HG03354 (cell line): ENCODE measurements around the gene HAAO.

Experiments used
- ATAC-seq: cut with Tn5 transposase; IDR thresholded peaks from one replicate; pipeline ENCODE4 v1.9.1; 2021; ENCODE audit warnings: mild to moderate bottlenecking; ENCODE audit not compliant: unreplicated experiment, poor library complexity, severe bottlenecking

HAAO gene

GRCh38 chr2:42819160-42819559 lies 26.8 kb upstream of the HAAO start:
- no peak for ATAC-seq

GRCh38 chr2:42815726-42816125 lies 23.3 kb upstream of the HAAO start:
- ATAC-seq, result no peak

GRCh38 chr2:42813763-42814162 lies 21.4 kb upstream of the HAAO start:
- ATAC-seq, result no peak

DNA sequence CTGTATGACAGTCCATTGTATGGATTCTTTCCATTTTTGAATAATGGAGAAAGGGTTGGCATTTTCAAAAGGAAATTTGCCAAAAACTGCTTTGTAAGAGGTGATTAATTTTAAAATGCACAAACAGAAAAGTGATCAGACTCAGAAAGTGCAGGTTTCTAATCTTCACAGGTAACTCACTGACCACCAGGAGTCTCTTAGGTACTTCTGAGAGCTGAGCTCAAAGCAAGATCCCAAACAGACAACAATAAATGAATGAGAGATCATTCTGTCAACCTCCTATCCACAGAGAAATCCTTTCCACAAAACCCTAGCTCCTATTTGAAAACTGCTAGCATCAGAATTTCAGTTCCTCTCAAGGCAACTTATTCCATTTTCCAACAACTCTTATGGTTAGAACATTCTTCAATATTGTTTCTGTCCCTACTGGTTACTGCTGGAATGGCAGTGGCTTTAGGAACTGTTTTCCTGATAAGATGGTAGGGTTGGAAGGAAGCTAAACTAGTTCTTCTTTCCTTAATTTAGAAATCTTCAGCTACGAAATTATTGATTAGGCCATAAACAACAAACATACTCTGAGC lies 20.6 kb upstream of the HAAO start:
- ATAC-seq, result no peak

GRCh38 chr2:42810971-42811811 lies 18.8 kb upstream of the HAAO start:
- ATAC-seq, result peak; percentile 5

DNA sequence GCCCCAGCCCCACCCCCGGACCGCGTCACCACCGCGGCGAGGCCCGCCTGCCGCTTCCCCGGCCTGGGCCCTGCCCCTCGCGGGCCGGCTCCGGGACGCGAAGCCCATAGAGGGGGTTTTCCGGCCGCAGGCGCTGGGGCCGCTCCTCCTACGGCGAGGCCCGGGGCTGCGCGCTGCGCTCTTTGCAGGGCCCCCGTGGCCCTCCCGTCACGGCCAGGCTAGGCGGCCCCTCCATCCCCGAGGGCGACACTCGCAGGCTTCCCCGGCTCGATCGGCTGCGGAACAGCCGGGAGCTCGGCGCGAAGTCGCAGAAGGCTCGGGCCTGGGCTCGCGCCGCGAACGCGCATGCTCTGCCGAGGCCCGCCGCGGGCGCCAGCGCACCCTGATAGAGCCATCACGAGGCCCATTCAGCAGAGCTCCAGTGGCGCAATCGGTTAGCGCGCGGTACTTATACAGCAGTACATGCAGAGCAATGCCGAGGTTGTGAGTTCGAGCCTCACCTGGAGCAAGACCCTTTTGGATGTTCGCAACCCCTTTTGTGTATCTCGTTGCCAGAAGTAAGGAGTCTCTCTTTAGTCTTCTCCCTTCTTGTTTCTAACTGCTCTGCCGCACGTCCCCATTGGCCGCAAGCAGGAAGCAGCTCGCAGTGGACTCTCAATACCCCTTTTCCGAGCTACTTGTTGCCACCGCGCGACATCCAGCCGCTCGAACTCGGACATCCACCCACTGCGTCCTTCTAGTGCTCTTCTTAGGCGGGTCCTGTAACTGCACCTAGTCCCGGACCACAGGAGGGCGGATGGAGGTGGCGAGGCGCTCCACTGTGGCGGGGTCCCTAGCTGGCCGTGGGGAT lies 18.0 kb upstream of the HAAO start:
- ATAC-seq, result peak; percentile 75

- ATAC-seq, result no peak
Observed at GRCh38 chr2:42809819-42810120, 17.4 kb upstream of the HAAO start.

- no peak for ATAC-seq
Observed at GRCh38 chr2:42809131-42809818, 16.9 kb upstream of the HAAO start.

- ATAC-seq, result no peak
Observed at GRCh38 chr2:42808301-42808700, 15.9 kb upstream of the HAAO start.

- no peak for ATAC-seq
Observed at GRCh38 chr2:42806786-42807185, 14.4 kb upstream of the HAAO start.

DNA sequence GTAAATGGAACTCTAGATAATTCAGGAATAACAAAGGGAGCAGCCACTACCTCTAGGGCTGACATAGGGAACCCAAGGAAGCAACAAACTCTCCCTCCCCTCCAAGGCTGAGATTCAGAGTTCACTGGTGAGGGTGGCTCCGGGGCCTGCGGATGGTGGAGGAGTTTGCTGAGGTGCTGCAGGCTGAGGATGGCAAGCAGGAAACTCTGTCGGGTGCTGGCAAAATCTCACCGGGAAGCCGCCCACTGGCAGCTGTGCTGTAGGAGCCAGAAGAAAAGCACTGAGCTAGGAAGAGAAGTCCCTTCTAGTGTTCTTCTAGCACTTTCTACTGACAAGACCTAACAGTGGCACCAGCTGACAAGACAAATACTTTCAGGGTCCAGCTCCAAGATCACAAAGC lies 12.5 kb upstream of the HAAO start:
- no peak for ATAC-seq

GRCh38 chr2:42804338-42804737 lies 12.0 kb upstream of the HAAO start:
- no peak for ATAC-seq

DNA sequence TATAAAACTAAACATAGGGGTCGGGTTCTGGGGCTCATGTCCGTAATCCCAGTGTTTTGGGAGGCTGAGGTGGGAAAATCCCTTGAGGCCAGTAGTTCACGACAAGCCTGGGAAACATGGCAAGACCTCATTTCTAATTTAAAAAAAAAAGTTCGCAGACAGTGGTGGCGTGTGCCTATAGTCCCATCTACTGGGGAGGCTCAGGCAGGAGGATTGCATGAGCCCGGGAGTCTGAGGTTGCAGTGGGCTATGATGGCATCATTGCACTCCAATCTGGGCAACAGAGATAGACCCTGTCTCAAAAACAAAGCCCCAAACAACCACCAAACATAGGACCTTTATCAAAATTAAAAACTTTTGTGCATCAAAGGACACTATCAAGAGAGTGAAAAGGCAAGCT lies 9.8 kb upstream of the HAAO start:
- no peak for ATAC-seq

GRCh38 chr2:42801381-42801780 lies 9.0 kb upstream of the HAAO start:
- ATAC-seq, result no peak

DNA sequence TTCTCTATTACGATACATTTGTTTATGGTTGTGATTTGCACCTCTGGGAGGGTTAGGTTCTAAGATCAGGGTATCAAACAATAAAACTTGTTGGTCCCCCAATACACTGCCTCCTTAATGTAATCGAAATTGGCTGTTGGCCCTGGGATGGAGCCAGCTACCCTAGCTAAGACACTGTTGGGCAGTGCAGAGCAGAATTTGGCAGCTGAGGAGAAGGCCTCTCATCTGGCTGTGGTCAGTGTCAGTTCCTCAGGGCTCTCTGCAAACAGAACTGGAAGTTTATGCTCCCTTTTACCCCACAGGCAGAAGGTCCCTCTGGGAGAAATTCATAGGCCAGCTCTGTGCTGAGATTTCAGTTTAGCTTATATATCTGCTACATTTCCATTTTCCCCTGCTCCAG lies 8.6 kb upstream of the HAAO start:
- no peak for ATAC-seq

GRCh38 chr2:42800461-42800962 lies 8.1 kb upstream of the HAAO start:
- no peak for ATAC-seq

GRCh38 chr2:42799881-42800280 lies 7.5 kb upstream of the HAAO start:
- ATAC-seq, result no peak

GRCh38 chr2:42797281-42797680 lies 4.9 kb upstream of the HAAO start:
- no peak for ATAC-seq

DNA sequence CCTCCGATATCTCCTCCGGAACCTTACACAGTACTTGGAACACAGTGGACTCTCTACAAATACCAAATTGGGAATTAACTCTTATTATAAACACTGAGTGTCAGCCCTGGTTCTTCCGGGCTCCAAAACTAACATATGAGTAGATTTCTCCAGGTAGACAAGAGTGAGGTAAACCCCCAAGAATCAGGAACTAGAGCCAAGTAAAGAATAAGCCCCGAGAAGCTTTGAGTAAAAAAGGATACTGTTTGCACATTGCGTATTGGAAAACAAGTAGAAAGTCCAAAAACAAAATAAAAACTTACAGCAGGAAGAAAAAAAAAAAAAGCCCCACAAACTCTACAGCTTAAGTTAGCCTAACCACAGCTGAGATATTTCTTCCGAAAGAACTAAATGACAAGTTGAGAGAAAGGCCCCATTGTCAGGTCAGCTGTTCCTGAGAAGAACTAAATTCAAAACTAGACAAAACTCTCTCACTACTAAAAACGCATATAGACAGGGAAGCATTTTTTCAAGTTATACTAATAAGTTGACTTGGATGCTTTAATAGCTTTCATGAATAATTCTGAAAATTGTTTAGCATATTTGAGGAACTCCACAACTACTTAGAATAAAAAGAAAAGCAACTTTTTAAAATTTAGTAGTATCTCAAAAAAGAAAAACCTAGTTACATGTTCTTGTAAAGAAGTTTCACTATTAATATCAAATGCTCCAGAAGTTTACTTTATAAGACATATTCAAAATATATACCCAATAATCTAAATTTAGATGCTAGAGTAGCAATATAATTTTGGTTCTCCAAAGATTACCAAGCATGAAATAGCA lies 4.3 kb upstream of the HAAO start:
- no peak for ATAC-seq
